ENCODE results near the gene GAB1. TPM values are rescaled to one million over a fixed set of nuclear protein-coding genes. Genes with fewer than 3 reads are reported as not detected.
"Not testable (repeated sequence)": the region's sequence is repeated elsewhere in the genome, so short reads cannot be mapped to it uniquely, and the experiment has no call there.

The GAB1 gene
- total RNA-seq, 1 donor from 2014 or later = 0.30 TPM

GRCh38 chr4:143337600-143338287 is 1.1 kb downstream of the GAB1 start:
- intact Hi-C loops (cut with micrococcal nuclease) = loop anchor here (2.0 kb wide), 1 partner anchor 149 kb away; no protein-coding TSS in a partner anchor

- intact Hi-C loops (cut with micrococcal nuclease) = no loop called here
Observed at GRCh38 chr4:143338313-143338712, 1.6 kb downstream of the GAB1 start.

GRCh38 chr4:143339497-143339896 is 2.8 kb downstream of the GAB1 start:
- intact Hi-C loops (cut with micrococcal nuclease) = no loop called here

GRCh38 chr4:143341186-143341755 is 4.6 kb downstream of the GAB1 start:
- intact Hi-C loops (cut with micrococcal nuclease) = no loop called here

- intact Hi-C loops (cut with micrococcal nuclease) = no loop called here
Observed at GRCh38 chr4:143343276-143343831, 6.7 kb downstream of the GAB1 start.

- intact Hi-C loops (cut with micrococcal nuclease) = no loop called here
Observed at GRCh38 chr4:143344041-143344440, 7.4 kb downstream of the GAB1 start.

- intact Hi-C loops (cut with micrococcal nuclease) = no loop called here
Observed at GRCh38 chr4:143344774-143345173, 8.1 kb downstream of the GAB1 start.

GRCh38 chr4:143345356-143345755 is 8.7 kb downstream of the GAB1 start:
- intact Hi-C loops (cut with micrococcal nuclease) = no loop called here

GRCh38 chr4:143346206-143346605 is 9.5 kb downstream of the GAB1 start:
- intact Hi-C loops (cut with micrococcal nuclease) = no loop called here

- intact Hi-C loops (cut with micrococcal nuclease) = no loop called here
Observed at GRCh38 chr4:143347484-143348111, 10.9 kb downstream of the GAB1 start.

GRCh38 chr4:143348233-143349077 is 11.8 kb downstream of the GAB1 start:
- intact Hi-C loops (cut with micrococcal nuclease) = no loop called here

GRCh38 chr4:143349858-143350527 is 13.3 kb downstream of the GAB1 start:
- intact Hi-C loops (cut with micrococcal nuclease) = not testable (repeated sequence)

GRCh38 chr4:143351149-143351691 is 14.5 kb downstream of the GAB1 start:
- intact Hi-C loops (cut with micrococcal nuclease) = no loop called here

- intact Hi-C loops (cut with micrococcal nuclease) = no loop called here
Observed at GRCh38 chr4:143351774-143352451, 15.2 kb downstream of the GAB1 start.

GRCh38 chr4:143352720-143353119 is 16.0 kb downstream of the GAB1 start:
- intact Hi-C loops (cut with micrococcal nuclease) = no loop called here

GRCh38 chr4:143353797-143354196 is 17.1 kb downstream of the GAB1 start:
- intact Hi-C loops (cut with micrococcal nuclease) = no loop called here

- intact Hi-C loops (cut with micrococcal nuclease) = no loop called here
Observed at GRCh38 chr4:143354990-143355389, 18.3 kb downstream of the GAB1 start.

GRCh38 chr4:143355540-143356217 is 19.0 kb downstream of the GAB1 start:
- intact Hi-C loops (cut with micrococcal nuclease) = no loop called here

GRCh38 chr4:143356493-143356892 is 19.8 kb downstream of the GAB1 start:
- intact Hi-C loops (cut with micrococcal nuclease) = no loop called here

Data from T-helper 2 cell treated with Interferon-gamma antibody and Interleukin-4, amounts not matched to agents 100 ng/mL and 5 ng/mL, for 36 hours (primary cell).